MM.1S (cell line): Measurements from ENCODE around the gene TSPEAR.

Experiments used
- DNase-seq: peaks from one replicate; pipeline ENCODE4 v3.0.0-alpha.2; 2015
- H2AFZ ChIP-seq: fragments of 300-600 bp; sonication (generic); 2 replicates; pipeline ENCODE4 v1.6.0; 2016; ENCODE audit warnings: antibody characterized with exemption, low read length
- H3F3A ChIP-seq: fragments of 300-600 bp; sonication (generic); 2 replicates; pipeline ENCODE4 v1.6.1; 2016; ENCODE audit warnings: mild to moderate bottlenecking, antibody characterized with exemption, low read length, moderate library complexity, mixed read lengths; ENCODE audit not compliant: insufficient read depth
- H3K27ac ChIP-seq: fragments of 300-600 bp; sonication (generic); 2 replicates; pipeline ENCODE4 v1.5.1; 2016; ENCODE audit warnings: mild to moderate bottlenecking, low read length
- H3K27me3 ChIP-seq: fragments of 300-600 bp; sonication (generic); replicated peaks from 2 replicates; pipeline ENCODE4 v1.6.0; 2016; ENCODE audit warnings: low read length; ENCODE audit not compliant: insufficient read depth
- H3K36me3 ChIP-seq: fragments of 300-600 bp; sonication (generic); replicated peaks from 2 replicates; pipeline ENCODE4 v1.6.1; 2016; ENCODE audit warnings: mild to moderate bottlenecking, low read length, mixed read lengths; ENCODE audit not compliant: insufficient read depth
- H3K4me1 ChIP-seq: fragments of 300-600 bp; sonication (generic); 2 replicates; pipeline ENCODE4 v1.6.1; 2016; ENCODE audit warnings: low read length, mixed read lengths
- H3K4me2 ChIP-seq: fragments of 300-600 bp; sonication (generic); 2 replicates; pipeline ENCODE4 v1.6.0; 2016; ENCODE audit warnings: low read depth, low read length
- H3K4me3 ChIP-seq: fragments of 300-600 bp; sonication (generic); 2 replicates; pipeline ENCODE4 v1.5.1; 2016; ENCODE audit warnings: low read length, mixed read lengths
- H3K79me2 ChIP-seq: fragments of 300-600 bp; sonication (generic); 2 replicates; pipeline ENCODE4 v1.6.1; 2016; ENCODE audit warnings: mixed run types, low read length, mixed read lengths
- H3K9ac ChIP-seq: fragments of 300-600 bp; sonication (generic); 2 replicates; pipeline ENCODE4 v1.6.1; 2016; ENCODE audit warnings: low read length, mixed read lengths
- H3K9me2 ChIP-seq: fragments of 300-600 bp; sonication (generic); replicated peaks from 2 replicates; pipeline ENCODE4 v1.6.1; 2016; ENCODE audit warnings: mild to moderate bottlenecking, low read length, mixed read lengths; ENCODE audit not compliant: insufficient read depth
- H3K9me3 ChIP-seq: fragments of 300-600 bp; sonication (generic); replicated peaks from 2 replicates; pipeline ENCODE4 v1.6.1; 2016; ENCODE audit warnings: mild to moderate bottlenecking, low read length, mixed read lengths; ENCODE audit not compliant: insufficient read depth
- H4K20me1 ChIP-seq: fragments of 300-600 bp; sonication (generic); 2 replicates; pipeline ENCODE4 v1.6.1; 2016; ENCODE audit warnings: mild to moderate bottlenecking, low read length, moderate library complexity, mixed read lengths; ENCODE audit not compliant: insufficient read depth
- EZH2 ChIP-seq: fragments of 300-600 bp; sonication (generic); optimal IDR thresholded peaks from 2 replicates; pipeline ENCODE3; 2017; ENCODE audit warnings: low read depth, mild to moderate bottlenecking, antibody characterized with exemption, low read length, mixed read lengths
- EZH2phosphoT487 ChIP-seq: fragments of 300-600 bp; sonication (generic); IDR thresholded peaks from 2 replicates; pipeline ENCODE4 v1.6.1; 2018; ENCODE audit warnings: antibody characterized with exemption, low read length
- TF ChIP-seq, protein P1 (sequence below): fragments of 300-600 bp; sonication (generic); IDR thresholded peaks from 2 replicates; pipeline ENCODE4 v1.5.1; 2016; ENCODE audit warnings: antibody characterized with exemption, low read length, mixed read lengths

Gene TSPEAR

DNA sequence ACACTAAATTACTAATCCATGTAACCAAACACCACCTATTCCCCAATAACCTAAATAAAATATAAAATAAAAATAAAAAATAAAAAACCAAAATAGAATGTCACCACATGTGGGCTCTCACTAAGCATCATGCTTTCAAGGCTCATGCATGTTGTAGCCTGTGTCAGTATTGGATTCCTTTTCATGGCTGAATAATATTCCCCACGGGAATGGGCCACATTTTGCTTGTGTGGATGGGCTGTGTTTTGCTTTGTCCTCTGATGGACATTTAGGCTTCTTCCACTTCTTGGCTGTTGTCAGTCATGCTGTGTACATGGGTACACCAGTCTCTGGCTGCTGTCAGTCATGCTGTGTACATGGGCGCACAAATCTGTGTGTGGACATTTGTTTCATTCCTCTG is 122.3 kb downstream of the TSPEAR start:
- Histone ChIP-seq H3K27me3 (peaks cover 88% of the 10 kb centered on the region), H3K4me2 (no peak overlapping the region), H4K20me1 (no peaks in the 10 kb centered on the region), H3K4me3 (no peak overlapping the region), H3K9ac (no peak overlapping the region), H3F3A (no peaks in the 10 kb centered on the region), H3K9me2 (no peaks in the 10 kb centered on the region), H3K9me3 (no peaks in the 10 kb centered on the region), H3K36me3 (no peaks in the 10 kb centered on the region), H2AFZ (no peak overlapping the region), H3K4me1 (no peaks in the 10 kb centered on the region), H3K27ac (no peak overlapping the region), H3K79me2 (no peaks in the 10 kb centered on the region)
- TF ChIP-seq EZH2 (no peak), EZH2phosphoT487 (no peak)
- TF ChIP-seq, protein P1, sequence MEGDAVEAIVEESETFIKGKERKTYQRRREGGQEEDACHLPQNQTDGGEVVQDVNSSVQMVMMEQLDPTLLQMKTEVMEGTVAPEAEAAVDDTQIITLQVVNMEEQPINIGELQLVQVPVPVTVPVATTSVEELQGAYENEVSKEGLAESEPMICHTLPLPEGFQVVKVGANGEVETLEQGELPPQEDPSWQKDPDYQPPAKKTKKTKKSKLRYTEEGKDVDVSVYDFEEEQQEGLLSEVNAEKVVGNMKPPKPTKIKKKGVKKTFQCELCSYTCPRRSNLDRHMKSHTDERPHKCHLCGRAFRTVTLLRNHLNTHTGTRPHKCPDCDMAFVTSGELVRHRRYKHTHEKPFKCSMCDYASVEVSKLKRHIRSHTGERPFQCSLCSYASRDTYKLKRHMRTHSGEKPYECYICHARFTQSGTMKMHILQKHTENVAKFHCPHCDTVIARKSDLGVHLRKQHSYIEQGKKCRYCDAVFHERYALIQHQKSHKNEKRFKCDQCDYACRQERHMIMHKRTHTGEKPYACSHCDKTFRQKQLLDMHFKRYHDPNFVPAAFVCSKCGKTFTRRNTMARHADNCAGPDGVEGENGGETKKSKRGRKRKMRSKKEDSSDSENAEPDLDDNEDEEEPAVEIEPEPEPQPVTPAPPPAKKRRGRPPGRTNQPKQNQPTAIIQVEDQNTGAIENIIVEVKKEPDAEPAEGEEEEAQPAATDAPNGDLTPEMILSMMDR: no peak
- no peak for DNase-seq

DNA sequence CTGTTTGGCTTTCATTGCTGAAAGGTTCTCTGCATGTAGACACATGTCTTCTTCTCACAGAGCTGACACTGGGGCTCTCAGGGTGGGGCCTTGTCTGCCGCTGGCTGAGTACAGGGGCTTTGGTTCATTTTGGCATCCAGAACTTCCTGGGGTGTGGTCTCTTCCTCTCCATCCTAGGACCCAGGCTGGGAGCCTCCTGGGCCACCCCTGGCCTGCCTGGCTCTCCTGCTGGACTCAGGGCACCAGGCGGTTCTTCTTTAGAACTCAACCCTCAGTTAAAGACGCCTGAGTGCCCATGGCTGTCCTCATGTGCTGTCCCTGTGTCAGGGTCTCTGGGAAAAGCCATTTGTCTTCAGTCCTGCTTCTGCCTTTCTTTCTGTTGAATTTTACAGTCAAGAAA is 125.5 kb downstream of the TSPEAR start:
- TF ChIP-seq, protein P1: no peak
- TF ChIP-seq EZH2phosphoT487: no peak
- no peak for TF ChIP-seq EZH2
- Histone ChIP-seq H4K20me1 (no peaks in the 10 kb centered on the region), H3K4me3 (no peak overlapping the region), H3K36me3 (no peaks in the 10 kb centered on the region), H3K4me2 (no peak overlapping the region), H3K27me3 (peaks cover 95% of the 10 kb centered on the region), H3K9me2 (no peaks in the 10 kb centered on the region), H3K9me3 (no peaks in the 10 kb centered on the region), H3K27ac (no peak overlapping the region), H2AFZ (no peak overlapping the region), H3K79me2 (no peaks in the 10 kb centered on the region), H3F3A (no peaks in the 10 kb centered on the region), H3K4me1 (no peaks in the 10 kb centered on the region), H3K9ac (no peak overlapping the region)
- no peak for DNase-seq

DNA sequence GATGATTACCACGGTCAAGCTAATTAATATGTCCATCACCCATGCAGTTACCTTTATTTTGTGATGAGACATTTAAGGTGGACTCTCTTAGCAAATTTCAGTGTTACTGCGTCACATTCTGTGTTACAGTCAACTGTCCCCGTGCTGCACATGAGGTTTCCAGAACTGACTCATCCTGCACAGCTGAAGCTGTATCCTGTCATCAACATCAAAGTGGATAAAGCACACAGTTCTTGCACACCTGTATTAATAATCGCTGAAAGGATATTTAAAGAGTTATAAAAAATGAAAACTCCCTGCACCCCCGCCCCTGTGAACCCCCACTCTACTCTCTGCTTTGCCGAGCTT is 127.6 kb downstream of the TSPEAR start:
- DNase-seq: no peak
- H3K27ac ChIP-seq: no peak overlapping the region
- TF ChIP-seq, protein P1: no peak
- TF ChIP-seq EZH2phosphoT487 (no peak), EZH2 (no peak)
- no peaks in the 10 kb centered on the region for H3K9me3 ChIP-seq
- no peak overlapping the region for H3K4me3 ChIP-seq
- no peak overlapping the region for H2AFZ ChIP-seq
- no peak overlapping the region for H3K9ac ChIP-seq
- no peaks in the 10 kb centered on the region for H3K36me3 ChIP-seq
- no peaks in the 10 kb centered on the region for H3K4me1 ChIP-seq
- no peaks in the 10 kb centered on the region for H3F3A ChIP-seq
- no peaks in the 10 kb centered on the region for H4K20me1 ChIP-seq
- H3K79me2 ChIP-seq: no peaks in the 10 kb centered on the region
- H3K9me2 ChIP-seq: no peaks in the 10 kb centered on the region
- H3K4me2 ChIP-seq: no peak overlapping the region
- H3K27me3 ChIP-seq: peaks cover 98% of the 10 kb centered on the region
